ENCODE results near the gene GABRR3.
A peak's percentile ranks its signal among the peaks of the same experiment; 100 is the strongest.

GABRR3 gene

GRCh38 chr3:97970956-97971620, 64.0 kb downstream of the GABRR3 start:
- H3K27me3 ChIP-seq, result no peaks in the 10 kb centered on the region
- no peaks in the 10 kb centered on the region for H3K9me3 ChIP-seq
- DNase-seq, result no peak
- H3K4me3 ChIP-seq (ENCODE audit: low read depth, low read length), result peak overlapping the region; percentile 74
- no peak for TF ChIP-seq CTCF (IDR thresholded peaks at IDR 0.05; ENCODE audit: low read depth, low read length)
- peaks cover 12% of the 10 kb centered on the region for H3K36me3 ChIP-seq
- no peaks in the 10 kb centered on the region; the same call in 1 of the 2 replicates for H3K4me1 ChIP-seq

GRCh38 chr3:97970156-97970555, 65.0 kb downstream of the GABRR3 start:
- TF ChIP-seq CTCF (IDR thresholded peaks at IDR 0.05; ENCODE audit: low read depth, low read length), result no peak
- H3K27me3 ChIP-seq, result no peaks in the 10 kb centered on the region
- no peaks in the 10 kb centered on the region; the same call in 1 of the 2 replicates for H3K4me1 ChIP-seq
- H3K36me3 ChIP-seq, result peaks cover 18% of the 10 kb centered on the region
- DNase-seq, result no peak
- H3K4me3 ChIP-seq (ENCODE audit: low read depth, low read length), result peak overlapping the region; percentile 74
- H3K9me3 ChIP-seq, result no peaks in the 10 kb centered on the region

GRCh38 chr3:97969541-97969940, 65.6 kb downstream of the GABRR3 start:
- TF ChIP-seq CTCF (IDR thresholded peaks at IDR 0.05; ENCODE audit: low read depth, low read length), result no peak
- Histone ChIP-seq H3K9me3 (no peaks in the 10 kb centered on the region), H3K27me3 (no peaks in the 10 kb centered on the region), H3K4me3 (ENCODE audit: low read depth, low read length) (peak overlapping the region; percentile 74; the same call in 1 of the 2 replicates), H3K36me3 (peaks cover 18% of the 10 kb centered on the region), H3K4me1 (no peaks in the 10 kb centered on the region; the same call in 1 of the 2 replicates)
- no peak for DNase-seq

- Histone ChIP-seq H3K4me1 (no peaks in the 10 kb centered on the region; the same call in 1 of the 2 replicates), H3K36me3 (peaks cover 23% of the 10 kb centered on the region), H3K27me3 (no peaks in the 10 kb centered on the region), H3K9me3 (no peaks in the 10 kb centered on the region), H3K4me3 (ENCODE audit: low read depth, low read length) (no peak overlapping the region)
- TF ChIP-seq CTCF (IDR thresholded peaks at IDR 0.05; ENCODE audit: low read depth, low read length), result no peak
- DNase-seq, result no peak
These were observed 66.7 kb downstream of the GABRR3 start for GRCh38 chr3:97968376-97968775.

- no peak overlapping the region for H3K4me3 ChIP-seq (ENCODE audit: low read depth, low read length)
- DNase-seq, result no peak
- no peaks in the 10 kb centered on the region; the same call in 1 of the 2 replicates for H3K4me1 ChIP-seq
- TF ChIP-seq CTCF (IDR thresholded peaks at IDR 0.05; ENCODE audit: low read depth, low read length), result peak; percentile 39
- H3K27me3 ChIP-seq, result no peaks in the 10 kb centered on the region
- H3K9me3 ChIP-seq, result no peaks in the 10 kb centered on the region
- peaks cover 23% of the 10 kb centered on the region for H3K36me3 ChIP-seq
These were observed 67.1 kb downstream of the GABRR3 start for GRCh38 chr3:97967966-97968365.

- DNase-seq, result no peak
- H3K36me3 ChIP-seq, result peaks cover 39% of the 10 kb centered on the region
- TF ChIP-seq CTCF (IDR thresholded peaks at IDR 0.05; ENCODE audit: low read depth, low read length), result no peak
- H3K4me3 ChIP-seq (ENCODE audit: low read depth, low read length), result no peak overlapping the region
- no peaks in the 10 kb centered on the region for H3K9me3 ChIP-seq
- H3K27me3 ChIP-seq, result no peaks in the 10 kb centered on the region
- H3K4me1 ChIP-seq, result no peaks in the 10 kb centered on the region
These were observed 73.9 kb downstream of the GABRR3 start for GRCh38 chr3:97960993-97961766.

All from BE2C (cell line).